H1 (cell line): ENCODE data around the gene ITPR1. TPM values are rescaled to one million over a fixed set of nuclear protein-coding genes. Genes with fewer than 3 reads are reported as not detected.

Experiments used
- CTCF ChIA-PET: fragments of 300-600 bp; sonication (Branson Sonifier 250); formaldehyde crosslinking; loops from one replicate; lab custom pipeline; 2021; ENCODE audit not compliant: partially characterized antibody; lab: Charles Lee
- POLR2A ChIA-PET: fragments of 300-600 bp; sonication (Branson Sonifier 250); formaldehyde crosslinking; loops from one replicate; lab custom pipeline; 2021; ENCODE audit warnings: inconsistent platforms; ENCODE audit not compliant: partially characterized antibody; lab: Charles Lee
- DNase-seq, 2 experiments: peaks; one replicate each; pipeline versions ENCODE4 v3.0.0 to v3.0.0-alpha.2; 2010 to 2022; ENCODE audit warnings: low spot score in 2 of 2, low read depth in 1 of 2, mixed read lengths in 1 of 2
- FAIRE-seq: peaks from 2 replicates; lab custom pipeline; 2011; peaks lifted over from hg19 to GRCh38; lab: Jason Lieb, UNC
- H2AFZ ChIP-seq: 2 replicates; pipeline ENCODE4 v1.8.1; 2012; ENCODE audit warnings: low read length, inconsistent platforms
- H2AK5ac ChIP-seq: 2 replicates; pipeline ENCODE4 v1.6.1; 2013; ENCODE audit warnings: low read depth, low read length
- H2BK120ac ChIP-seq: replicated peaks from 2 replicates; pipeline ENCODE3; 2013; ENCODE audit warnings: low read depth, low read length, inconsistent platforms
- H2BK12ac ChIP-seq: 2 replicates; pipeline ENCODE4 v1.6.1; 2013; ENCODE audit warnings: low read depth, low read length
- H2BK15ac ChIP-seq: 2 replicates; pipeline ENCODE4 v1.6.1; 2013; ENCODE audit warnings: low read length
- H2BK20ac ChIP-seq: 2 replicates; pipeline ENCODE4 v1.6.1; 2013; ENCODE audit warnings: low read length
- H2BK5ac ChIP-seq: 2 replicates; pipeline ENCODE4 v1.6.1; 2013; ENCODE audit warnings: low read depth, low read length
- H3K14ac ChIP-seq: 2 replicates; pipeline ENCODE4 v1.6.1; 2013; ENCODE audit warnings: inconsistent platforms; ENCODE audit not compliant: insufficient read length
- H3K18ac ChIP-seq: 2 replicates; pipeline ENCODE4 v1.6.1; 2013; ENCODE audit warnings: low read length; ENCODE audit errors: extremely low read depth
- H3K23ac ChIP-seq: 2 replicates; pipeline ENCODE4 v1.6.1; 2013; ENCODE audit warnings: inconsistent platforms; ENCODE audit not compliant: insufficient read length
- H3K23me2 ChIP-seq: 2 replicates; pipeline ENCODE4 v1.6.1; 2013; ENCODE audit warnings: low read depth, low read length
- H3K27ac ChIP-seq: 2 replicates; pipeline ENCODE4 v1.6.1; 2011; ENCODE audit warnings: low read depth, low read length, inconsistent platforms
- H3K27me3 ChIP-seq, 4 experiments: replicated peaks in 1 of 4; 1 replicate in 1 of 4; 2 replicates in 3 of 4; pipeline versions ENCODE4 v1.6.1 to v1.8.1; 2011 to 2013; ENCODE audit warnings: low read length in 3 of 4, mild to moderate bottlenecking in 3 of 4, inconsistent platforms in 2 of 4, mixed read lengths in 2 of 4, moderate library complexity in 1 of 4; ENCODE audit not compliant: control insufficient read depth in 3 of 4, insufficient read depth in 3 of 4; ENCODE audit errors: extremely low read depth in 1 of 4
- H3K36me3 ChIP-seq, 4 experiments: 2 replicates each; pipeline versions ENCODE4 v1.6.1 to v1.8.1; 2011 to 2013; ENCODE audit warnings: mild to moderate bottlenecking in 4 of 4, low read length in 3 of 4, moderate library complexity in 2 of 4, control low read depth in 1 of 4, inconsistent platforms in 1 of 4; ENCODE audit not compliant: insufficient read depth in 4 of 4, control insufficient read depth in 2 of 4
- H3K4ac ChIP-seq: replicated peaks from 2 replicates; pipeline ENCODE3; 2013; ENCODE audit warnings: low read length, low read depth, mixed read lengths, inconsistent platforms; ENCODE audit not compliant: insufficient read length
- H3K4me1 ChIP-seq, 4 experiments: replicated peaks in 1 of 4; 1 replicate in 1 of 4; 2 replicates in 3 of 4; pipeline versions ENCODE4 v1.6.1 to v1.8.1; 2011 to 2013; ENCODE audit warnings: low read length in 3 of 4, inconsistent platforms in 2 of 4, mixed read lengths in 1 of 4; ENCODE audit not compliant: insufficient read depth in 4 of 4, control insufficient read depth in 3 of 4
- H3K4me2 ChIP-seq, 2 experiments: 2 replicates each; pipeline versions ENCODE4 v1.6.1 to v1.8.1; 2011 to 2013; ENCODE audit warnings: low read depth in 2 of 2, low read length in 2 of 2, control low read depth in 1 of 2, inconsistent platforms in 1 of 2, mild to moderate bottlenecking in 1 of 2; ENCODE audit not compliant: insufficient read depth in 1 of 2
- H3K4me3 ChIP-seq, 4 experiments: fragments of 200-600, 300-600 bp in 1 of 4; sonication (generic), shearing (Covaris generic), sonication (Bioruptor Twin) in 1 of 4; 2 replicates each; pipeline versions ENCODE4 v1.5.1 to v1.8.1; 2011 to 2016; ENCODE audit warnings: low read length in 4 of 4, low read depth in 3 of 4, control low read depth in 2 of 4, inconsistent platforms in 2 of 4, mild to moderate bottlenecking in 2 of 4, mixed read lengths in 1 of 4, moderate library complexity in 1 of 4; ENCODE audit not compliant: insufficient read depth in 2 of 4; ENCODE audit errors: extremely low read depth in 1 of 4
- H3K56ac ChIP-seq: replicated peaks from 2 replicates; pipeline ENCODE3; 2013; ENCODE audit warnings: low read depth, mild to moderate bottlenecking, mixed read lengths, low read length, inconsistent platforms; ENCODE audit not compliant: insufficient read length
- H3K79me1 ChIP-seq: 2 replicates; pipeline ENCODE4 v1.6.1; 2013; ENCODE audit warnings: low read depth, low read length, control low read depth
- H3K79me2 ChIP-seq, 2 experiments: 2 replicates each; pipeline versions ENCODE4 v1.6.1 to v1.8.1; 2012 to 2013; ENCODE audit warnings: low read length in 2 of 2, mild to moderate bottlenecking in 2 of 2, inconsistent platforms in 1 of 2; ENCODE audit not compliant: insufficient read depth in 2 of 2, control insufficient read depth in 1 of 2
- H3K9ac ChIP-seq, 4 experiments: replicated peaks in 1 of 4; 1 replicate in 1 of 4; 2 replicates in 3 of 4; pipeline versions ENCODE4 v1.6.1 to v1.8.1; 2011 to 2013; ENCODE audit warnings: low read depth in 3 of 4, low read length in 3 of 4, control low read depth in 2 of 4, mild to moderate bottlenecking in 2 of 4, moderate library complexity in 2 of 4, inconsistent platforms in 1 of 4; ENCODE audit errors: extremely low read depth in 1 of 4
- H3K9me3 ChIP-seq, 2 experiments: 2 replicates each; pipeline versions ENCODE4 v1.6.1 to v1.8.1; 2012 to 2013; ENCODE audit warnings: mild to moderate bottlenecking in 2 of 2, moderate library complexity in 2 of 2, control low read depth in 1 of 2, inconsistent platforms in 1 of 2, low read depth in 1 of 2, low read length in 1 of 2, mixed read lengths in 1 of 2; ENCODE audit not compliant: insufficient read depth in 2 of 2
- H4K20me1 ChIP-seq, 2 experiments: replicated peaks in 1 of 2; 2 replicates each; pipeline versions ENCODE3 to v1.8.1; 2011 to 2013; ENCODE audit warnings: inconsistent platforms in 2 of 2, low read length in 2 of 2, mild to moderate bottlenecking in 1 of 2; ENCODE audit not compliant: insufficient read depth in 2 of 2, control insufficient read depth in 1 of 2
- H4K5ac ChIP-seq: 2 replicates; pipeline ENCODE4 v1.6.1; 2013; ENCODE audit warnings: low read length, low read depth, mixed read lengths, inconsistent platforms; ENCODE audit not compliant: insufficient read length
- H4K8ac ChIP-seq: 2 replicates; pipeline ENCODE4 v1.8.0; 2013; ENCODE audit warnings: mild to moderate bottlenecking, moderate library complexity, low read length, inconsistent platforms; ENCODE audit not compliant: insufficient read depth; ENCODE audit errors: extremely low read depth
- H4K91ac ChIP-seq: replicated peaks from 2 replicates; pipeline ENCODE3; 2013; ENCODE audit warnings: low read length, mixed read lengths, inconsistent platforms; ENCODE audit not compliant: insufficient read length
- BRCA1 ChIP-seq: IDR thresholded peaks from 2 replicates; pipeline ENCODE4 v1.6.1; 2012; ENCODE audit warnings: low read depth, low read length, improper control_type of control experiment
- CBX8 ChIP-seq: fragments of 300-800, 300-1000 bp; sonication (generic); IDR thresholded peaks from 2 replicates; pipeline ENCODE4 v1.7.1; 2016; ENCODE audit warnings: low read depth, low read length, borderline replicate concordance
- CHD2 ChIP-seq: IDR thresholded peaks from 2 replicates; pipeline ENCODE4 v1.6.1; 2012; ENCODE audit warnings: low read length, improper control_type of control experiment
- CTBP2 ChIP-seq: IDR thresholded peaks from 2 replicates; pipeline ENCODE4 v1.7.0; 2011; ENCODE audit warnings: borderline replicate concordance, mild to moderate bottlenecking, moderate library complexity, mixed read lengths, low read length; ENCODE audit not compliant: insufficient read depth, insufficient read length
- E2F6 ChIP-seq: IDR thresholded peaks from 2 replicates; pipeline ENCODE4 v1.6.1; 2012; ENCODE audit warnings: inconsistent platforms
- EZH2 ChIP-seq: fragments of 200-600 bp; sonication (generic); IDR thresholded peaks from 2 replicates; pipeline ENCODE4 v1.7.1; 2012; ENCODE audit warnings: low read depth, mild to moderate bottlenecking, moderate library complexity, low read length, inconsistent platforms; ENCODE audit not compliant: severe bottlenecking
- FOSL1 ChIP-seq: IDR thresholded peaks from 2 replicates; pipeline ENCODE4 v1.6.1; 2011; ENCODE audit warnings: mild to moderate bottlenecking, low read depth, low read length, moderate library complexity; ENCODE audit not compliant: insufficient read depth
- MAX ChIP-seq: IDR thresholded peaks from 2 replicates; pipeline ENCODE4 v1.6.1; 2012; ENCODE audit warnings: inconsistent platforms
- POU5F1 ChIP-seq: IDR thresholded peaks from 2 replicates; pipeline ENCODE4 v1.6.1; 2011; ENCODE audit warnings: low read depth, mild to moderate bottlenecking, low read length, moderate library complexity
- SIX5 ChIP-seq: IDR thresholded peaks from 2 replicates; pipeline ENCODE4 v1.6.1; 2011; ENCODE audit warnings: mild to moderate bottlenecking, low read depth, low read length
- TCF12 ChIP-seq: IDR thresholded peaks from 2 replicates; pipeline ENCODE4 v1.6.1; 2011; ENCODE audit warnings: low read depth, mild to moderate bottlenecking, low read length
- WGBS, 2 experiments: shearing (Covaris generic) in 1 of 2; methylation state at CpG; one replicate each; pipeline versions ENCODE4 v1.1.6 to v1.1.7; 2013 to 2015; ENCODE audit warnings: low lambda C conversion rate in 2 of 2, mixed read lengths in 2 of 2, inconsistent platforms in 1 of 2, low coverage in 1 of 2, missing lambda C conversion rate in 1 of 2; ENCODE audit not compliant: insufficient replicate concordance in 2 of 2, insufficient coverage in 1 of 2, insufficient read length in 1 of 2; ENCODE audit errors: extremely low coverage in 1 of 2, missing lambda C conversion rate in 1 of 2; 5-methylcytosine and 5-hydroxymethylcytosine counted together
- polyA plus RNA-seq, 7 experiments: library from polyadenylated mRNA; depleted of rRNA in 3 of 7; stranded (reverse) in 5 of 7; unstranded in 2 of 7; fragments of >200 nt in 5 of 7; fragments of 200-250 nt in 2 of 7; gene quantifications; 1 replicate in 5 of 7; 2 replicates in 1 of 7; 4 replicates in 1 of 7; pipeline versions ENCODE4 v1.2.1 to v1.2.3, GENCODE V29; 2011 to 2013; ENCODE audit warnings: missing spikeins in 2 of 7, mixed read lengths in 2 of 7
- total RNA-seq: library from RNA; stranded (reverse); fragmentation: NEBNext Ultra II Directional; extraction: Animal tissue kit (Norgen Biotek cat#: 25700); gene quantifications from 2 replicates; pipeline ENCODE4 v1.2.1, GENCODE V29; 2021
- TF ChIP-seq, protein P1 (sequence below): IDR thresholded peaks from 2 replicates; pipeline ENCODE4 v1.6.1; 2011; ENCODE audit warnings: low read length, improper control_type of control experiment

The ITPR1 gene
- total and polyA plus RNA-seq, 2 of the 8 experiments (the other 6 are each of a cell fraction or from before 2014, with no cell fraction given): 2.5 to 16.3 TPM

DNA sequence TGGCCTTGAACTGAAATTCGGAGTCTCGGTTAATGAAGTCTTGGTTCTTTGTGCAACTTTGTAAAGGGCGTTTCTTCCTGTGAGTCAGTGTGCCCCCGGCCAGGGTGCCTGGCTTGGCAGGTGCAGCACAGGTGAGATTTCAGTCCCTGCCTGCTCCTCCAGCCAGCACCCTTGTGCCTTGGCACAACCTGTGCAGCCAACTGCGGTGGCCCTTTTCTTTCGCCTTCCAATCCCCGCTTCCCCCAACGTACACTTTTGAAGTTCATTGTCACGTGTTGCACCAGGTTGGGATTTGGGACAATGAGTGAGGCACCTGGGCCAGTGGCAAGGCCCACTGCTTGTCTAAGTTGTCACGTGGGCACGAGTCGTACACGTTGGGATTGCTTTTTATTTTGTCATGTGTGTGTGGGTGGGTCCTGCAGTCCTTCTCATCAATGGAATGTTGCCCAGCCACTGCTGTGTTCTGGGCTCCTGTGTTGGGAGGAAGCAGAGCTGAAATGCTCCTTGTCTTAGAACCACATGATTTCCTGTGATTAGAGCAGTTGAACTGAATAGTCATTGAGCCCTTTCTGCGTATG, 243.2 kb downstream of the ITPR1 start:
- Histone ChIP-seq H2BK15ac (no peak overlapping the region), H2BK120ac (no peak overlapping the region), H3K79me1 (no peaks in the 10 kb centered on the region), H3K18ac (no peak overlapping the region), H2AK5ac (no peak overlapping the region), H3K27me3 (no peaks in the 10 kb centered on the region), H3K4me2 (no peak overlapping the region), H3K36me3 (no peaks in the 10 kb centered on the region), H3K23ac (no peak overlapping the region), H3K23me2 (no peaks in the 10 kb centered on the region), H3K4me1 (peaks cover 0 to 5% (median 2%) of the 10 kb centered on the region in 4 experiments; a peak in 3 of 7 replicates), H2BK12ac (no peak overlapping the region), H3K4me3 (no peak overlapping the region), H3K9me3 (no peaks in the 10 kb centered on the region), H3K27ac (no peak overlapping the region), H3K4ac (no peak overlapping the region), H2AFZ (no peak overlapping the region), H2BK20ac (no peak overlapping the region), H3K14ac (no peak overlapping the region), H3K79me2 (no peaks in the 10 kb centered on the region), H4K91ac (no peak overlapping the region), H4K5ac (no peak overlapping the region), H3K56ac (no peak overlapping the region), H2BK5ac (no peak overlapping the region), H4K20me1 (no peaks in the 10 kb centered on the region), H4K8ac (no peak overlapping the region), H3K9ac (no peak overlapping the region)
- FAIRE-seq: no peak
- 94% methylated on average over 14 of the region's 14 CpGs; no CpG with 5 or more reads in 1 of the 2 experiments for WGBS, 2 experiments
- POLR2A ChIA-PET: no interaction called here
- DNase-seq: no peak
- CTCF ChIA-PET: interaction anchor here (0.9 to 2.4 kb wide), 2 partner anchors 16 to 79 kb away, joined by 3 to 9 read pairs; no protein-coding TSS in a partner anchor
- TF ChIP-seq, protein P1, sequence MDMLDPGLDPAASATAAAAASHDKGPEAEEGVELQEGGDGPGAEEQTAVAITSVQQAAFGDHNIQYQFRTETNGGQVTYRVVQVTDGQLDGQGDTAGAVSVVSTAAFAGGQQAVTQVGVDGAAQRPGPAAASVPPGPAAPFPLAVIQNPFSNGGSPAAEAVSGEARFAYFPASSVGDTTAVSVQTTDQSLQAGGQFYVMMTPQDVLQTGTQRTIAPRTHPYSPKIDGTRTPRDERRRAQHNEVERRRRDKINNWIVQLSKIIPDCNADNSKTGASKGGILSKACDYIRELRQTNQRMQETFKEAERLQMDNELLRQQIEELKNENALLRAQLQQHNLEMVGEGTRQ: no peak
- TF ChIP-seq POU5F1 (no peak), EZH2 (no peak), CBX8 (no peak), CHD2 (no peak), E2F6 (no peak), FOSL1 (no peak), TCF12 (no peak), BRCA1 (no peak), CTBP2 (no peak), MAX (no peak), SIX5 (no peak)
